ENCODE results near the gene LCE3C. TPM values are rescaled to one million over a fixed set of nuclear protein-coding genes. Genes with fewer than 3 reads are reported as not detected.

The LCE3C gene
- total RNA-seq, 1 donor: not detected

GRCh38 chr1:152630596-152630995 is 30.6 kb downstream of the LCE3C start:
- DNase-seq (ENCODE audit: insufficient read length, low spot score, missing footprints): no peak
- H3K27me3 ChIP-seq (ENCODE audit: insufficient read depth, low read length): no peaks in the 10 kb centered on the region
- no peaks in the 10 kb centered on the region for H3K36me3 ChIP-seq (ENCODE audit: insufficient read depth, low read length)
- no peak for TF ChIP-seq CTCF (IDR thresholded peaks at IDR 0.05; ENCODE audit: extremely low read depth, low read depth, low read length)
- H3K4me2 ChIP-seq (ENCODE audit: insufficient read depth, low read length): no peak overlapping the region
- no peak overlapping the region for H3K27ac ChIP-seq (ENCODE audit: low read depth, low read length)
- H3K4me1 ChIP-seq (ENCODE audit: insufficient read depth, low read length): no peaks in the 10 kb centered on the region
- H3K9me3 ChIP-seq (ENCODE audit: low read depth, low read length): no peaks in the 10 kb centered on the region
- H2AFZ ChIP-seq (ENCODE audit: low read length): no peak overlapping the region
- no peaks in the 10 kb centered on the region for H3K79me2 ChIP-seq (ENCODE audit: insufficient read depth, low read length)
- no peak overlapping the region for H3K4me3 ChIP-seq (ENCODE audit: insufficient read depth, low read length)
- H4K20me1 ChIP-seq (ENCODE audit: insufficient read depth, low read length): no peaks in the 10 kb centered on the region

GRCh38 chr1:152640351-152640750 is 40.3 kb downstream of the LCE3C start:
- H3K27ac ChIP-seq (ENCODE audit: low read depth, low read length): no peak overlapping the region
- H3K4me3 ChIP-seq (ENCODE audit: insufficient read depth, low read length): no peak overlapping the region
- no peak for TF ChIP-seq CTCF (IDR thresholded peaks at IDR 0.05; ENCODE audit: extremely low read depth, low read depth, low read length)

DNA sequence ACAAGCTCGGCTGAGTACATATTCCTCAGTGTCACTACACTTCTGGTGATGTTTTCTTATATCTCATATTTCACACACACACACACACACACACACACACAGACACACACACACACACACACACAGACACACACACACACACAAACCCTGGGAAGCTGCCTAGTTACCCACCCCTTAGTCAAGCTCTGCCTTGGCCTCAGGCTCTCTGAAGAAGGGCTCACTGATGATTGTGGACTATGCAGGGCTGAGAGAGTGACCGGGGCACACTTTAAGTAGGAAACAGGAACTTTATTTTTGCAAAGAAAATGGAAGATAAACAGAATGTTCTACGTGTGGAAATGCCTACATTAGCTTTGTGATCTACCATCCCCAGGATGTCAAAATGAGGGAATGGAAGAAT is 43.9 kb downstream of the LCE3C start:
- no peak overlapping the region for H2AFZ ChIP-seq (ENCODE audit: low read length)
- H3K27ac ChIP-seq (ENCODE audit: low read depth, low read length): no peak overlapping the region
- no peaks in the 10 kb centered on the region for H4K20me1 ChIP-seq (ENCODE audit: insufficient read depth, low read length)
- H3K4me3 ChIP-seq (ENCODE audit: insufficient read depth, low read length): no peak overlapping the region
- H3K9me3 ChIP-seq (ENCODE audit: low read depth, low read length): no peaks in the 10 kb centered on the region
- H3K27me3 ChIP-seq (ENCODE audit: insufficient read depth, low read length): no peaks in the 10 kb centered on the region
- TF ChIP-seq CTCF (IDR thresholded peaks at IDR 0.05; ENCODE audit: extremely low read depth, low read depth, low read length): no peak
- H3K4me1 ChIP-seq (ENCODE audit: insufficient read depth, low read length): no peaks in the 10 kb centered on the region
- H3K79me2 ChIP-seq (ENCODE audit: insufficient read depth, low read length): no peaks in the 10 kb centered on the region
- DNase-seq (ENCODE audit: insufficient read length, low spot score, missing footprints): no peak
- H3K4me2 ChIP-seq (ENCODE audit: insufficient read depth, low read length): no peak overlapping the region
- no peaks in the 10 kb centered on the region for H3K36me3 ChIP-seq (ENCODE audit: insufficient read depth, low read length)

More at GRCh38 chr1:152640351-152640750, 40.3 kb downstream of the LCE3C start:
- Histone ChIP-seq H4K20me1 (ENCODE audit: insufficient read depth, low read length) (no peaks in the 10 kb centered on the region), H3K79me2 (ENCODE audit: insufficient read depth, low read length) (no peaks in the 10 kb centered on the region), H3K36me3 (ENCODE audit: insufficient read depth, low read length) (no peaks in the 10 kb centered on the region), H3K27me3 (ENCODE audit: insufficient read depth, low read length) (no peaks in the 10 kb centered on the region), H3K9me3 (ENCODE audit: low read depth, low read length) (no peaks in the 10 kb centered on the region), H3K4me1 (ENCODE audit: insufficient read depth, low read length) (no peaks in the 10 kb centered on the region), H3K4me2 (ENCODE audit: insufficient read depth, low read length) (no peak overlapping the region), H2AFZ (ENCODE audit: low read length) (no peak overlapping the region)
- DNase-seq (ENCODE audit: insufficient read length, low spot score, missing footprints): no peak

- DNase-seq (ENCODE audit: insufficient read length, low spot score, missing footprints): no peak
- Histone ChIP-seq H3K4me2 (ENCODE audit: insufficient read depth, low read length) (no peak overlapping the region), H3K4me1 (ENCODE audit: insufficient read depth, low read length) (no peaks in the 10 kb centered on the region), H4K20me1 (ENCODE audit: insufficient read depth, low read length) (no peaks in the 10 kb centered on the region), H3K27me3 (ENCODE audit: insufficient read depth, low read length) (no peaks in the 10 kb centered on the region), H3K4me3 (ENCODE audit: insufficient read depth, low read length) (no peak overlapping the region), H3K27ac (ENCODE audit: low read depth, low read length) (no peak overlapping the region), H3K36me3 (ENCODE audit: insufficient read depth, low read length) (no peaks in the 10 kb centered on the region), H2AFZ (ENCODE audit: low read length) (no peak overlapping the region), H3K79me2 (ENCODE audit: insufficient read depth, low read length) (no peaks in the 10 kb centered on the region), H3K9me3 (ENCODE audit: low read depth, low read length) (no peaks in the 10 kb centered on the region)
- TF ChIP-seq CTCF (IDR thresholded peaks at IDR 0.05; ENCODE audit: extremely low read depth, low read depth, low read length): no peak
Observed at GRCh38 chr1:152645146-152645545, 45.1 kb downstream of the LCE3C start.
